ENCODE data around the gene ASB16. TPM values are rescaled to one million over a fixed set of nuclear protein-coding genes. Genes with fewer than 3 reads are reported as not detected.

ASB16 gene
- total RNA-seq, 1 experiment from 2014 or later, result 0.37 TPM

GRCh38 chr17:44164476-44164875, 6.0 kb upstream of the ASB16 start (continued):
- TF ChIP-seq MAX (IDR thresholded peaks at IDR 0.05) (no peak), ATF3 (IDR thresholded peaks at IDR 0.05) (no peak), EZH2 (IDR thresholded peaks at IDR 0.05) (no peak), SRF (IDR thresholded peaks at IDR 0.05; ENCODE audit: low read depth) (no peak), JUND (IDR thresholded peaks at IDR 0.05) (no peak), YY1 (IDR thresholded peaks at IDR 0.05; ENCODE audit: extremely low read depth, insufficient replicate concordance, low read depth, low read length) (no peak), EZH2phosphoT487 (IDR thresholded peaks at IDR 0.05; ENCODE audit: borderline replicate concordance) (no peak), CTCF (IDR thresholded peaks at IDR 0.05 in 2 of 3, conservative IDR thresholded peaks at IDR 0.05 in 1 of 3; ENCODE audit: borderline replicate concordance in 1 of 3, insufficient read depth in 1 of 3, low read depth in 2 of 3, low read length in 2 of 3) (no peak), POLR2AphosphoS5 (IDR thresholded peaks at IDR 0.05; ENCODE audit: low read depth, low read length) (no peak), RAD21 (IDR thresholded peaks at IDR 0.05; ENCODE audit: low read depth) (no peak), TCF7L2 (IDR thresholded peaks at IDR 0.05; ENCODE audit: borderline replicate concordance, extremely low read depth, insufficient read depth, insufficient read length) (no peak), POLR2A (IDR thresholded peaks at IDR 0.05; ENCODE audit: borderline replicate concordance, extremely low read depth, insufficient read depth, insufficient read length) (no peak)

- POLR2A ChIA-PET, result no interaction called here
Observed at GRCh38 chr17:44167181-44167861, 3.2 kb upstream of the ASB16 start.

More at GRCh38 chr17:44167181-44167861, 3.2 kb upstream of the ASB16 start:
- ChIA-PET RAD21 (ENCODE audit: low non-redundant PET in 1 of 2, low total read pairs in 2 of 2, uncharacterized antibody in 2 of 2, unreplicated experiment in 2 of 2) (interaction anchor here in 1 of 2 experiments (1.9 kb wide), 1 partner anchor 223 kb away, joined by 7 read pairs; no protein-coding TSS in a partner anchor), CTCF (interaction anchor here (0.8 to 2.6 kb wide), 6 partner anchors 17 to 224 kb away, joined by 3 to 30 read pairs (median 7); partner anchors contain the start of gene PPY)
- H3K9me2 ChIP-seq (ENCODE audit: insufficient read depth), result no peaks in the 10 kb centered on the region
- TF ChIP-seq POLR2A (IDR thresholded peaks at IDR 0.05; ENCODE audit: borderline replicate concordance, extremely low read depth, insufficient read depth, insufficient read length) (no peak), SIN3A (IDR thresholded peaks at IDR 0.05; ENCODE audit: low read depth) (no peak), ZBTB33 (IDR thresholded peaks at IDR 0.05; ENCODE audit: extremely low read depth, insufficient replicate concordance, low read length) (no peak), CEBPB (IDR thresholded peaks at IDR 0.05; ENCODE audit: low read depth) (no peak), EZH2phosphoT487 (IDR thresholded peaks at IDR 0.05; ENCODE audit: borderline replicate concordance) (no peak), YY1 (IDR thresholded peaks at IDR 0.05; ENCODE audit: extremely low read depth, insufficient replicate concordance, low read depth, low read length) (no peak)
- H3K9me3 ChIP-seq (ENCODE audit: control insufficient read depth in 1 of 2, insufficient read depth in 1 of 2, low read depth in 1 of 2, low read length in 2 of 2), result no peaks in the 10 kb centered on the region
- H4K20me1 ChIP-seq (ENCODE audit: insufficient read depth), result no peaks in the 10 kb centered on the region
- ATAC-seq (no peak), DNase-seq (ENCODE audit: low read depth, low spot score) (no peak)
- BruUV-seq (replicated peaks), result no TSS peak
- H3K4me2 ChIP-seq (ENCODE audit: low read length), result no peak overlapping the region
- no peak overlapping the region for H2AFZ ChIP-seq (ENCODE audit: low read depth, low read length, poor library complexity, severe bottlenecking)
- H3K36me3 ChIP-seq (ENCODE audit: control insufficient read depth in 1 of 2, insufficient read depth in 2 of 2, low read length in 2 of 2), result no peaks in the 10 kb centered on the region
- H3K79me2 ChIP-seq (ENCODE audit: insufficient read depth, low read length), result no peaks in the 10 kb centered on the region
- H3K4me3 ChIP-seq (replicated peaks in 1 of 2; ENCODE audit: low read depth in 1 of 2, low read length in 2 of 2), result no peak overlapping the region
- H3K27ac ChIP-seq (ENCODE audit: low read depth, low read length), result no peak overlapping the region
- H3K4me1 ChIP-seq (ENCODE audit: control insufficient read depth in 1 of 2, insufficient read depth in 2 of 2, low read length in 2 of 2), result peaks cover 0 to 13% of the 10 kb centered on the region in 2 experiments; a peak in 2 of 4 replicates
- H3K27me3 ChIP-seq (ENCODE audit: insufficient read depth, low read length), result no peaks in the 10 kb centered on the region
- intact Hi-C loops (cut with micrococcal nuclease), result no loop called here
- H3K9ac ChIP-seq (ENCODE audit: low read length), result no peak overlapping the region

Measured in HCT116 (cell line).